ENCODE results near the gene XXYLT1. TPM values are rescaled to one million over a fixed set of nuclear protein-coding genes. Genes with fewer than 3 reads are reported as not detected.
"Not testable (repeated sequence)": the region's sequence is repeated elsewhere in the genome, so short reads cannot be mapped to it uniquely, and the experiment has no call there.

XXYLT1 gene
- total RNA-seq, 1 donor, result 32.8 TPM

DNA sequence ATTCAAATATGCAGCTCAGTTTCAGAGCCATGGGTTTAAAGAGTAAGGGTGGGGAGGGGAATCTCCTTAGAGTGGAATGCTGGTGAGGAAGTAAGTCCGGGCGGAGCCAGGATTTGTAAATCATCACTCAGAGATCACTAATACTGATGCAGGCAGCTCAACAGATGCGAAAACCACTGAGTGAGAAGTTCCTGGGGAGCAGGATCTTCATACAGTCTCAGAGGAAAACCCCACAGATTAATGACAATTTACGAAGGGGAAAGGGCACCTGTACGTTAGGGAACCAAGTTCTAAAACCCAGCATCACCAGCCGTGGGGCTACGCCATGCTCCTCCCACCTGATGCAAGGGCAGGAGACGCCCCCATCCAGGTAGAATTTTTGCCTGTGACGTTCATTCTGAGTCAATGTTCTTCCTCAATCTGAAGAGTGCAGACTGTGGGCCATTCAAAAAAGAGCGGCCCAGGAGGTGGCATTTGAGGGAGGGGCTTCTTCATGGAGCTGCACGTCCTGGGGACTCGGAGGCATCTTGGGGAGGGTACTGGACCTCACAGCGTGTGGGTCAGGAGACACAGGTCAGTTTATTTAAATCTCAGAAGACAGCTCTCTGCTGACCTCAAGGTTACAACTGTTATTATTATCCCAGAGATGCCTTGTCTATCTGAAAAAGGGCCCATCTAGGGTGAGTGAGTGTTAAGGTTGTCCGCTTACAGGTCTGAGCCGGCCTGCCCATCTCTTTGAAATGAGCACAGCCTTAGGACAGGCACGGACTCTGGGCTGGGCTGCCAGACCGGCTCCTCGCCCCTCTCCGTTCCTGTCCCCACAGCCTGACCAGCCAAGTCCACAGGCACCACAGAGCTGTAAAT lies 228.0 kb downstream of the XXYLT1 start:
- H3K4me3 ChIP-seq (ENCODE audit: low read depth, low read length), result no peak overlapping the region
- no peak for DNase-seq (ENCODE audit: low read depth)
- TF ChIP-seq, protein P1, sequence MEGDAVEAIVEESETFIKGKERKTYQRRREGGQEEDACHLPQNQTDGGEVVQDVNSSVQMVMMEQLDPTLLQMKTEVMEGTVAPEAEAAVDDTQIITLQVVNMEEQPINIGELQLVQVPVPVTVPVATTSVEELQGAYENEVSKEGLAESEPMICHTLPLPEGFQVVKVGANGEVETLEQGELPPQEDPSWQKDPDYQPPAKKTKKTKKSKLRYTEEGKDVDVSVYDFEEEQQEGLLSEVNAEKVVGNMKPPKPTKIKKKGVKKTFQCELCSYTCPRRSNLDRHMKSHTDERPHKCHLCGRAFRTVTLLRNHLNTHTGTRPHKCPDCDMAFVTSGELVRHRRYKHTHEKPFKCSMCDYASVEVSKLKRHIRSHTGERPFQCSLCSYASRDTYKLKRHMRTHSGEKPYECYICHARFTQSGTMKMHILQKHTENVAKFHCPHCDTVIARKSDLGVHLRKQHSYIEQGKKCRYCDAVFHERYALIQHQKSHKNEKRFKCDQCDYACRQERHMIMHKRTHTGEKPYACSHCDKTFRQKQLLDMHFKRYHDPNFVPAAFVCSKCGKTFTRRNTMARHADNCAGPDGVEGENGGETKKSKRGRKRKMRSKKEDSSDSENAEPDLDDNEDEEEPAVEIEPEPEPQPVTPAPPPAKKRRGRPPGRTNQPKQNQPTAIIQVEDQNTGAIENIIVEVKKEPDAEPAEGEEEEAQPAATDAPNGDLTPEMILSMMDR (IDR thresholded peaks at IDR 0.05; ENCODE audit: insufficient read depth, low read depth, low read length), result no peak

DNA sequence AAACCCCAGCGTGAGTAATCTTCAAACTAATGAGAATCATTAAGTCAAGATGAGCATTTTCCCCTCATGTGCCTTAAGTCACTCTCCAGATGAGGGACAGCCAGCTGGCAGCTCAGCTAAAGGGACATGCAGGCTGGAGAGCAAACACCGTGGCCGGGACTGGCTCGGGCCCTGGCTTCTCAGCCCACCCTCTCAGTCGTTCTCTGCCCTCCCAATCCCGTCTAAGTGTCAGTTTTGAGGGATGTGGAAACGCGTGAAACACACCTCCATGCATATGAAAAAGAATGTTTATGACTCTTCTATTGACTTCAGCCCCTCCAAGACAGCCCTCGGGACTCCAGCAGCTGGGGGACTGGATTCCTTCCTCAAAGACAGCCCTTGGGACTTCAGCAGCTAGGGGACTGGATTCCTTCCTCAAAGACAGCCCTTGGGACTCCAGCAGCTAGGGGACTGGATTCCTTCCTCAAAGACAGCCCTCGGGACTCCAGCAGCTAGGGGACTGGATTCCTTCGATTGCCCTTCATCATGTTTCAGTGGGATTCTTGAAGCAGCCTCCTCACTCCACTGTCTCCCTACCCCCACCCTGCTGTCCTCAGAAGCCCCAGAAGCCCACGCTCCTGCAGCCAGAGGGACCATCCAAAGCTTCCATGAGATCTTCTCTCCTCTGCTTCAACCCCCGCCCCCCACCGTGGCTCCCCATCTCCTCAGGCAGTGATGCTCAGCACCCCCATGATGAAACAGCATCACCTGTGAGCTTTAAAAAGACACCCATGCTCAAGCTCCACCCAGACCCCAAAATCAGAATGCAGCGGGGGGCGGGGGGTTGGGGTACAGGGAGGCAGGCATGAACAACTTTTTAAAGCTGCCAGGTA lies 228.9 kb downstream of the XXYLT1 start:
- DNase-seq (ENCODE audit: low read depth), result no peak
- TF ChIP-seq, protein P1 (IDR thresholded peaks at IDR 0.05; ENCODE audit: insufficient read depth, low read depth, low read length), result no peak
- H3K4me3 ChIP-seq (ENCODE audit: low read depth, low read length), result no peak overlapping the region

DNA sequence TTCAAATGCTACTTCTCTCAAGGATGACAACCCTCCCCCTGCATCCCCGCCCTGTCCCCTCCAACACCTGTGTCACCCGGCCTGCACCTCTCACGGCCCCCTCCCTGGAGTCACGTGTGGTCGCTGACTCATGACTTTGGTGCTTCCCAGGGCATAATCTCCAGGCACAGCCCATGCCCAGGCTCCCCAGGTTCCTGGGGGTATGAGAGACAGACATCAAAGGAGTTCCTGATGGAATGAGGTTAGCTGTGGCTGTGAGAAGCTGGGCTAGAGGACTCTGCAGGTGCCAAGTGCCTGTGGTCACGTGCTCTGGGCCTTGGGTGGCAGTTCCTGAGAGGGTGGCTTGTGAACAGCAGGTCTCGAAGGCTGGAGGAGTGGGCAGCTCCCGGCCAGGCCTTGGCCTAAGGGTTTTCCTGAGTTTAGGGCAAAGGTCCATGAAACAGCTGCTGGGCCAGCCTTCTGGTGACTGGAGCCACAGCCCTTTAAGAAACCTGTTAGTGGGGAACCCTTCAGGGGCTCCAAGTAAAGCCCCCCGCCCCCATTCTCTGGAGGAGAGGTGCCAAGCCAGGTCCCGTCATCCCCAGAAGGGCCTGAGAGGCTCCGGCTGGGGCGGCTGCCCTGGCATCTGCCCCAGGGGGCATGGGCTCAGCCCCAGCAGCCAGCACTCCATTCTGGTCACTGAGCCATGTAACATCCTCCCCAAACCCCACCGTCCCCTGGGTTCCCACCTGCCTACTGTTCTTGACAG lies 230.0 kb downstream of the XXYLT1 start:
- H3K4me3 ChIP-seq (ENCODE audit: low read depth, low read length), result no peak overlapping the region
- TF ChIP-seq, protein P1 (IDR thresholded peaks at IDR 0.05; ENCODE audit: insufficient read depth, low read depth, low read length), result no peak
- DNase-seq (ENCODE audit: low read depth), result no peak

DNA sequence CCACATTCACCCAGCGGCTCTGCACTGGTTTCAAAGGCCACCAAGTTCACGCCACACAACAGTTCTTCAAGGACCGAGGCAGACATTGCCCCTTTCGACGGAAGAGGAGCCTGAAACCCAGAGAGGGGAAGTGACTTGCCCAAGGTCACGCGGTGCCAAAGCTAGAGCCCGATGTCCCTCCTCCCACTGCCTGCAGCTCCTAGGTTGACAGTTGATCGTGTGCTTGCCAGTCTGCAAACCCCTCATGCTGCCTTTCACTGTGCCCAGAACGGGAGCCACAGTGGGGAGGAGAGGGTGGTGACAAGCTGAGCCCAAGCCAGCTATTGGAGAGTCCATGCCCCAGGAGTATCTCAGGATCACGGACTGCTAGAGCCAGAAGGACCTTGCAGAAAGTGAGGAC lies 230.9 kb downstream of the XXYLT1 start:
- TF ChIP-seq, protein P1 (IDR thresholded peaks at IDR 0.05; ENCODE audit: insufficient read depth, low read depth, low read length), result no peak
- no peak overlapping the region for H3K4me3 ChIP-seq (ENCODE audit: low read depth, low read length)
- DNase-seq (ENCODE audit: low read depth), result no peak

DNA sequence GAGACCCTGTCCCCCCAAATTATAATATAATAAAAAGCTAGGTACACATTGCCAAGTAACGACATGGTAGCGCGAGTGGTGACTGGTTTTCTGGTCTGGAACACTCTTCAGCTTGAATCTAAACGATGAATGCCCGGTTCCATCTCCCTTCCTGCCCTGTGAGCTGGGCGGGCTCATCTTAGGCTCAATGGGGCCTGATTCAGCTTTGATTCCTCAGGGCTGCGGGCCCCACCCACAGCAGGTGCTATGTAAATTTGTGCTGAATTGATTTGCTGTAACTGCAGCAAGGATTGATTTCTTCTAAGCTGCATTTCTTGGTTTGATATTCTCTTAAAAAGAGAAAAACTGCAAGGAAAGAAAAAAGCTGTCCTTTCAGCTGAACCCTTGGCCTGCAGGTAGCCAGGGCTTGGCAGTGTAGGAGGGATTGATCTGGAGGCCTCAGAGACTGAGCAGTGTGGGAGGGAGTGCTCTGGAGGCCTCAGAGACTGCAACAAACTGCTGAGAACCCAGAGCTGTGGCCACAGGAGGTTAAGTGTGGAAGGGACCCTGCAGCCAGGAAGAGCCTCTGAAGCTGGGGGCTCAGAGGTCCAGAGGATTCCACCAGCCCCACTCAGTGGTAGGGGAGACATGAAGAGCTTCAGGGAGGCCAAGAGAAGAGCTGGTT lies 231.6 kb downstream of the XXYLT1 start:
- TF ChIP-seq, protein P1 (IDR thresholded peaks at IDR 0.05; ENCODE audit: insufficient read depth, low read depth, low read length), result no peak

GRCh38 chr3:195038161-195038560 lies 232.8 kb downstream of the XXYLT1 start:
- DNase-seq (ENCODE audit: low read depth), result no peak
- TF ChIP-seq, protein P1 (IDR thresholded peaks at IDR 0.05; ENCODE audit: insufficient read depth, low read depth, low read length), result no peak
- no peak overlapping the region for H3K4me3 ChIP-seq (ENCODE audit: low read depth, low read length)

More for the DNA sequence above, 231.6 kb downstream of the XXYLT1 start:
- no peak for DNase-seq (ENCODE audit: low read depth)
- H3K4me3 ChIP-seq (ENCODE audit: low read depth, low read length), result no peak overlapping the region

GRCh38 chr3:195037586-195037985 lies 233.4 kb downstream of the XXYLT1 start:
- not testable (repeated sequence) for DNase-seq (ENCODE audit: low read depth); H3K4me3 ChIP-seq (ENCODE audit: low read depth, low read length)

All from fibroblast of villous mesenchyme (primary cell).